Ascending aorta (tissue), 2 donors: ENCODE results near the gene TTC39A. TPM values are rescaled to one million over a fixed set of nuclear protein-coding genes. Genes with fewer than 3 reads are reported as not detected.

Source experiments
- DNase-seq, 2 donors: peaks; one replicate each; pipeline ENCODE4 v3.0.0-alpha.2; 2019; ENCODE audit warnings: low spot score in 2 of 2
- H3K27ac ChIP-seq, 2 donors: fragments of 200-600 bp; sonication (generic); one replicate each; pipeline ENCODE4 v1.5.1; 2016 to 2017; ENCODE audit warnings: mild to moderate bottlenecking in 1 of 2
- H3K27me3 ChIP-seq: fragments of 200-600 bp; sonication (generic); one replicate; pipeline ENCODE4 v1.5.1; 2017
- H3K36me3 ChIP-seq, 2 donors: fragments of 200-600 bp; sonication (generic); one replicate each; pipeline ENCODE4 v1.5.1; 2016
- H3K4me1 ChIP-seq, 2 donors: fragments of 200-600 bp; sonication (generic); one replicate each; pipeline ENCODE4 v1.5.1; 2016 to 2017; ENCODE audit warnings: mild to moderate bottlenecking in 1 of 2
- H3K4me3 ChIP-seq, 2 donors: fragments of 200-600 bp; sonication (generic); one replicate each; pipeline ENCODE4 v1.5.1; 2016 to 2017; ENCODE audit warnings: mild to moderate bottlenecking in 1 of 2
- H3K9me3 ChIP-seq, 2 donors: fragments of 200-600 bp; sonication (generic); one replicate each; pipeline ENCODE4 v1.5.1; 2016
- intact Hi-C: fragments of 100-400 bp; cut with DNase I; formaldehyde crosslinking; loops from one replicate; pipeline ENCODE4 v1.15.1; 2023
- total RNA-seq: library from RNA; depleted of rRNA; stranded (reverse); fragments of >200 nt; gene quantifications from one replicate; pipeline ENCODE4 v1.1.0, GENCODE V29; 2016
- TF ChIP-seq, protein P1 (sequence below), 3 experiments: fragments of 200-600 bp in 2 of 3; fragments of 450-650 bp in 1 of 3; sonication (generic) in 2 of 3; IDR thresholded peaks; one replicate each; pipeline ENCODE4 v1.5.1; 2016 to 2019; ENCODE audit warnings: antibody characterized with exemption in 3 of 3, mild to moderate bottlenecking in 1 of 3, moderate library complexity in 1 of 3

The TTC39A gene
- total RNA-seq, 1 donor from 2014 or later = not detected

DNA sequence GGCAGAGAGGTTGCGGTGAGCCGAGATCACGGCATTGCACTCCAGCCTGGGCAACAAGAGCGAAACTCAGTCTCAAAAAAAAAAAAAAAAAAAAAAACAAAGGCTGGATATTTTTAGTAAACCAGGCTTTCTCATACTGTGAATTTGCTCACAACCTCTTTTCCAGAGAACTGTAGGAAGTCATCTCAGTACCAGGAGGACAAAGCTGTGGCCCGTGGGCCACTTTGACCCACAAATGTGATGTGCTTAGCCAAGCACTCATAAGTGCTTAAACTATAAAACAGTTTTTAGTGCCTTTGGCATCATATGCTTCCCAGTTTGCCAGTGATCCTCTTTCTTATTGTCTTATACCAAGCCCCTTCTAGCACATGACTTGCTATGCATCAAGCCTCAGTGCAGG, 47.8 kb downstream of the TTC39A start:
- Histone ChIP-seq H3K4me3 (peak overlapping the region in 1 of 2 donors; percentile 45), H3K27me3 (no peaks in the 10 kb centered on the region), H3K4me1 (peaks cover 9 to 12% of the 10 kb centered on the region in 2 donors), H3K27ac (peak overlapping the region; percentile 16 to 68), H3K36me3 (no peaks in the 10 kb centered on the region), H3K9me3 (no peaks in the 10 kb centered on the region)
- TF ChIP-seq, protein P1, sequence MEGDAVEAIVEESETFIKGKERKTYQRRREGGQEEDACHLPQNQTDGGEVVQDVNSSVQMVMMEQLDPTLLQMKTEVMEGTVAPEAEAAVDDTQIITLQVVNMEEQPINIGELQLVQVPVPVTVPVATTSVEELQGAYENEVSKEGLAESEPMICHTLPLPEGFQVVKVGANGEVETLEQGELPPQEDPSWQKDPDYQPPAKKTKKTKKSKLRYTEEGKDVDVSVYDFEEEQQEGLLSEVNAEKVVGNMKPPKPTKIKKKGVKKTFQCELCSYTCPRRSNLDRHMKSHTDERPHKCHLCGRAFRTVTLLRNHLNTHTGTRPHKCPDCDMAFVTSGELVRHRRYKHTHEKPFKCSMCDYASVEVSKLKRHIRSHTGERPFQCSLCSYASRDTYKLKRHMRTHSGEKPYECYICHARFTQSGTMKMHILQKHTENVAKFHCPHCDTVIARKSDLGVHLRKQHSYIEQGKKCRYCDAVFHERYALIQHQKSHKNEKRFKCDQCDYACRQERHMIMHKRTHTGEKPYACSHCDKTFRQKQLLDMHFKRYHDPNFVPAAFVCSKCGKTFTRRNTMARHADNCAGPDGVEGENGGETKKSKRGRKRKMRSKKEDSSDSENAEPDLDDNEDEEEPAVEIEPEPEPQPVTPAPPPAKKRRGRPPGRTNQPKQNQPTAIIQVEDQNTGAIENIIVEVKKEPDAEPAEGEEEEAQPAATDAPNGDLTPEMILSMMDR (IDR thresholded peaks at IDR 0.05) = no peak
- no peak for DNase-seq
- intact Hi-C loops = loop anchor here (5.0 kb wide), 1 partner anchor 45 kb away; the partner anchor contains the start of gene RNF11

DNA sequence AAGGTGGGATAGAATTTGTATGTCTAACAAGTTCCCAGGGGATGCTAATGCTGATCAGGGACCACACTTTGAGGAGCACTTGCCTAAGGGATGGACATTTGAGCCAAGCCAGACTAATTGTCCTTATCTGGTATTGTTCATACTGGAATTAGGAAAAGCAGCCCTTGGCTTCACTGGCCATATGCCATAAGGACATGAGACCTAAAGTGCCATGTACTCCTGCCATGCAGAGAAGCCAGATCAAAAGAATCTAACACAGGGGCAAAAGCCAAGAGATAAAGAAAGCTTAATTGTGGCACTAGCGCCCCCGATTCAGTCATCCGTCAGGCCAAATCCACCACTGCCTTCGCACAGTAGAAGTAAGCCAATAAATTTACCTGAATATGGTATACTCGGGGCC, 48.6 kb downstream of the TTC39A start:
- no peaks in the 10 kb centered on the region for H3K9me3 ChIP-seq
- peak overlapping the region in 1 of 2 donors; percentile 68 for H3K27ac ChIP-seq
- no peak overlapping the region for H3K4me3 ChIP-seq
- TF ChIP-seq, protein P1 (IDR thresholded peaks at IDR 0.05) = no peak
- no peaks in the 10 kb centered on the region for H3K36me3 ChIP-seq
- H3K27me3 ChIP-seq = no peaks in the 10 kb centered on the region
- intact Hi-C loops = loop anchor here (5.0 kb wide), 1 partner anchor 45 kb away; the partner anchor contains the start of gene RNF11
- peaks cover 9 to 12% of the 10 kb centered on the region in 2 donors for H3K4me1 ChIP-seq
- no peak for DNase-seq

DNA sequence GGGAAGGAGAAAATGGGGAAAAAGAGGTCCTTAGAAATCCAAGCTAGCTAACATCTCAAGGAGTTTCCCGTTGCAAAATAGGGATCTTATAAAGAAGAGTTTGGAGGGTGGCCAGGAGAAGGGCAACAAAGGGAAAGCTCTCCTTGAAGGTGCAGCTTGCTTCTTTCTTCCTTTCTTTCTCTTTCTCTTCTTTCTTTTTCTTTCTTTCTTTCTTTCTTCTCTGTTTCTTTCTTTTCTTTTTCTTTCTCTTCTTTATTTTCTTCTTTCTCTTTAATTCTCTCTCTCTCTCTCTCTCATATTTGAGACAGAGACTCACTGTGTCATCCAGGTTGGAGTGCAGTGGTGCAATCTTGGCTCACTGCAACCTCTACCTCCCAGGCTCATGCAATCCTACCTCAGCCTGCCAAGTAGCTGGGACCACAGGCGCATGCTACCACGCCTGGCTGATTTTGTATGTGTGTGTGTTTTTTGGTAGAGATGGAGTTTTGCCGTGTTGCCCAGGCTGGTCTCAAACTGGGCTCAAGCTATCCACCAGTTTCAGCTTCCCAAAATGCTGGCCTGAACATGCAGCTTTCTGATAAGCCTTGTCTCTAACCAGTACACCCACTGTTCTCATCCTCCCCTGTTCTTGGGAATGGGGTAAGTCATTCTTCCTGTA, 49.9 kb downstream of the TTC39A start:
- Histone ChIP-seq H3K36me3 (peaks cover 0 to 1% of the 10 kb centered on the region in 2 donors), H3K4me1 (peaks cover 9 to 12% of the 10 kb centered on the region in 2 donors), H3K9me3 (no peaks in the 10 kb centered on the region), H3K4me3 (no peak overlapping the region), H3K27ac (peak overlapping the region in 1 of 2 donors; percentile 41), H3K27me3 (no peaks in the 10 kb centered on the region)
- intact Hi-C loops = loop anchor here (5.0 kb wide), 1 partner anchor 43 kb away; the partner anchor contains the start of gene RNF11
- DNase-seq = no peak
- TF ChIP-seq, protein P1 (IDR thresholded peaks at IDR 0.05) = no peak

DNA sequence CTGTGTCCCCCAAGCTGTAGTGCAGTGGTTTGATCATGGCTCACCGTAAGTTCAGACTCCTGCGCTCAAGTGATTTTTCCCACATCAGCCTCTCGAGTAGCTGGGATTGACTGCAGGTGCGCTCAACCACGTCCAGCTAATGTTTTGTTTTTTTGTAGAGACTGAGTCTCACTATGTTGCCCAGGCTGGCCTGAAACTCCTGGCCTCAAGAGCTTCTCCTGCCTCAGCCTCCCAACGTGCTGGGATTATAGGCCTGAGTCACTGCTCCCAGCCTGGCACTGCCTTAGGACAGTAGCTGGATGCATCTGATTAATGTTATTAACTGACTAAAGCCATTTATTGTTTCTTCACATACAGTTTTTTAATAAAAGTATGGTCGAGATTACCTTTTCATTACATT, 54.1 kb downstream of the TTC39A start:
- Histone ChIP-seq H3K27me3 (no peaks in the 10 kb centered on the region), H3K4me3 (no peak overlapping the region), H3K27ac (no peak overlapping the region), H3K36me3 (peaks cover 0 to 7% of the 10 kb centered on the region in 2 donors), H3K9me3 (no peaks in the 10 kb centered on the region), H3K4me1 (peaks cover 0 to 9% of the 10 kb centered on the region in 2 donors)
- intact Hi-C loops = no loop called here
- TF ChIP-seq, protein P1 (IDR thresholded peaks at IDR 0.05) = no peak
- no peak for DNase-seq

DNA sequence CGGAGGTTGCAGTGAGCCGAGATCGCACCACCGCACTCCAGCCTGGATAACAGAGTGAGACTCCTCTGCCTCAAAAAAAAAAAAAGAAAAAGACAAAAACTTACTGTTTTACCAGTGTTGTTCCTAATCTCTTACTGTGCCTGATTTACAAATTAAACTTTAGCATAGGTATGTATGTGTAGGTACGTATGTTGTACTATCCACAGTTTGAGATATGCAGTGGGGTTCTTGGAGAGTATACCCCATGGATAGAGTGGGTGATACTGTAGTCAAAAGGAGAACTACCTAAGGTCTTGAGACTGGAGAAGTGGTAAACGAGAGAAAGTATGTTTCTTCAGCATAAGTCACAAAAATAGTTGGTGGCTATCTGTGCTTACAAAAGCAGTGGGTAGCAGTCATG, 55.7 kb downstream of the TTC39A start:
- peaks cover 0 to 7% of the 10 kb centered on the region in 2 donors for H3K36me3 ChIP-seq
- DNase-seq = no peak
- peaks cover 0 to 22% of the 10 kb centered on the region in 2 donors for H3K4me1 ChIP-seq
- intact Hi-C loops = no loop called here
- no peak overlapping the region for H3K4me3 ChIP-seq
- no peak overlapping the region for H3K27ac ChIP-seq
- H3K27me3 ChIP-seq = no peaks in the 10 kb centered on the region
- no peaks in the 10 kb centered on the region for H3K9me3 ChIP-seq
- TF ChIP-seq, protein P1 (IDR thresholded peaks at IDR 0.05) = no peak
